ENCODE data around the gene LOXHD1.

DNA sequence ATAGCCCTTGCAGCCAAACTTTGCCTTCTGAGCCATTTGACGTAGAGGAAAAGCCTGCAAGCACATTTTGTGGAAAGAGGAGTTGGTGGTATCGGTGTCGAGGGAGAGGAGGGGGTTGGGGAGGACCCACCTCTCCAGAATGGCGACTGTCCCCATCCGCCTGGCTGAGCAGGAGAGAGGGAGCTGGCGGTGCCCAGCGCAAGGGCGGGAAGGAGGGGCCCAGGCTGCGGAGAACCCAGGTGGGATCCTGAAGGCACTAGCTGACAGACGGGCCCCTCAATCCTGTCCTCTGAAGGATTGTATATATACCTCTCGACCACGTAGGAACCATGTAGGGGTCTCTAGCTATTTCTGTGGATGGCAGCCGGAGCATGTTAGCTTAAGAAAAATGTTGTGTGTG, 200.3 kb downstream of the LOXHD1 start:
- TF ChIP-seq NBN (IDR thresholded peaks at IDR 0.05): no peak
- no peak for TF ChIP-seq CHD2 (IDR thresholded peaks at IDR 0.05; ENCODE audit: borderline replicate concordance, low read depth, low read length)

Measured in GM12878 (cell line).